Measurements from ENCODE around the gene FRMD4B. TPM values are rescaled to one million over a fixed set of nuclear protein-coding genes. Genes with fewer than 3 reads are reported as not detected.
A peak's percentile ranks its signal among the peaks of the same experiment; 100 is the strongest.

Gene FRMD4B
- total and polyA plus RNA-seq, 9 donors: 4.2 to 42.0 (median 16.3) TPM

- TF ChIP-seq EP300 (IDR thresholded peaks at IDR 0.05): no peak
- no peak for TF ChIP-seq POLR2A (IDR thresholded peaks at IDR 0.05)
- no peak for TF ChIP-seq CTCF (IDR thresholded peaks at IDR 0.05)
- DNase-seq: no peak
- WGBS, 3 donors: 95 to 97% (median 96%) methylated on average over 4 of the region's 4 CpGs
- Histone ChIP-seq H3K4me3 (no peak overlapping the region), H3K4me1 (ENCODE audit: insufficient read depth) (no peaks in the 10 kb centered on the region), H3K36me3 (no peaks in the 10 kb centered on the region), H3K9me3 (no peaks in the 10 kb centered on the region), H3K27me3 (no peaks in the 10 kb centered on the region), H3K27ac (no peak overlapping the region)
- intact Hi-C loops (cut with DNase I): loop anchor here in 3 of 4 donors (10.0 kb wide), 3 partner anchors 139 to 259 kb away; no protein-coding TSS in a partner anchor
Observed at GRCh38 chr3:69165744-69166143, 220.1 kb downstream of the FRMD4B start.

- intact Hi-C loops (cut with DNase I): loop anchor here (5.0 to 10.0 kb wide), 6 partner anchors 141 to 508 kb away; no protein-coding TSS in a partner anchor
Observed at GRCh38 chr3:69164296-69164695, 221.6 kb downstream of the FRMD4B start.

DNA sequence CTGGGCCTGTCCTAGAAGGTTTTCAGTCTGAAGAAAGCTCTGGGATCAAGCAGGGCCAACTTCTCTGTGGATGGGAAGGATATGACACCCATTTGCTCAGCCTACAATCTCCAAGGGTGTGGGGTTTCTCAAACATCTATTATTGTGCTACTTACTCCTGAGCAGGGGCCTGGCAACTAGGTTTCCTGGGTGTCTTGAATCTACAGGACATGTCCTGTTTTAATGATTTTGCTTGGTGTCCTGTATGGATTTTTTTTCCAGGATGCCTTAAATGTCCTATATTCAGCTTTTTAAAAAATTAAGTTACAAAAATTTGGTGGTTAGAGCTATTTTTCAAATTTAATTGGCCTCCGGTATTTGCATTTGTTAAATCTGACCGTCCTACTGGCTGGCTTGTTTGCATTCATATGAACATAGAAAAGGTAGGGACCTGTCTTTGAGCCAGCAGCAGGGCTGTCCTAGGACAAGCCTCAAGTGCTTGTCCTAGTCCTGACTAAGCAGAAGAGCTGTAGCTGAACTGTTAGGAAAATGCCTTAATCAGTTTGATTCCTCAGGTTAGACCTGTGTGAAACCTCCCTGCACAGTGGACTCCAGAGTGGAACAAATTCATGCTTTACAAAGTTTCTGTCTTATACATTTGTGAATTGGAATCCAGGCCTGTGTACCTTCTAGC is 223.4 kb downstream of the FRMD4B start:
- DNase-seq: no peak
- WGBS, 3 donors: 88 to 91% (median 89%) methylated on average over 2 of the region's 2 CpGs
- no peak overlapping the region for H3K27ac ChIP-seq
- no peaks in the 10 kb centered on the region for H3K27me3 ChIP-seq
- no peak overlapping the region for H3K4me3 ChIP-seq
- no peaks in the 10 kb centered on the region for H3K9me3 ChIP-seq
- no peak for TF ChIP-seq CTCF (IDR thresholded peaks at IDR 0.05)
- TF ChIP-seq POLR2A (IDR thresholded peaks at IDR 0.05): no peak
- no peak for TF ChIP-seq EP300 (IDR thresholded peaks at IDR 0.05)
- intact Hi-C loops (cut with DNase I): loop anchor here (5.0 to 10.0 kb wide), 6 partner anchors 142 to 510 kb away; no protein-coding TSS in a partner anchor
- H3K36me3 ChIP-seq: no peaks in the 10 kb centered on the region
- no peaks in the 10 kb centered on the region for H3K4me1 ChIP-seq (ENCODE audit: insufficient read depth)

More at GRCh38 chr3:69164296-69164695, 221.6 kb downstream of the FRMD4B start:
- Histone ChIP-seq H3K27me3 (no peaks in the 10 kb centered on the region), H3K27ac (no peak overlapping the region), H3K4me1 (ENCODE audit: insufficient read depth) (no peaks in the 10 kb centered on the region), H3K9me3 (no peaks in the 10 kb centered on the region), H3K4me3 (no peak overlapping the region), H3K36me3 (no peaks in the 10 kb centered on the region)
- no peak for DNase-seq
- no peak for TF ChIP-seq POLR2A (IDR thresholded peaks at IDR 0.05)
- TF ChIP-seq EP300 (IDR thresholded peaks at IDR 0.05): no peak
- TF ChIP-seq CTCF (IDR thresholded peaks at IDR 0.05): no peak

DNA sequence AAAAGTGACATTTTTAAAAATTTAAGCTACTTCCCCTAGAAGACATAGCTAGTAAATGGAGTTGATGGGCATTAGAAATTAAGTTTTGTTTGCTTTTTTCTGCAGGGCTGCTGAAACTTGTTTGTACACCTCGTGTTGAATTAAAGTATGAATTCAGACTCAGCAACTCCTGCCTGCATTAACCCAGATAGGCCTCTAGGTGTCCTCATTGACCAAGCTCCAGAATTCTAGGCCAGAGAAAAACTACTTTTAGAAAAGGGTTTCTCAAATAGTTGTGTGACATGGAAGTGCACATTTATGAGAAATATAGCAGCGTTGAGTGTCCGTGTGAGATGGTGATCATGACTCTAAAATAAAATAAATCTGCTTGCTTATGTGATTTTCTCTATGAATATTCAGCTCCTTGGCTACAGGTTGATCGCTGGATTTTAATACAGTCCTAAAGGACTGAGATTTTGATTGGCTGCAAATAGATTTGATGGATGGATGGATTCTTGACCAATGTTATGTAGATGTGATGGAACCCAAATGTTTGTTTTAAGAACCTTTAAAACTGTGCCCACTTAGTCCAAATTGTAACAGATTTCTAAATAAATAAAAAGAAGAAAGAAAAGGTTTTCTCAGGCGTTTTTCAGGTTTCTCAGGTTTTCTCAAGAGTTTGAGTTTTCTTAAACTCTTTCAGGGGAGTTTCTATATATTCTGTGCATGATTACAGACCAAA is 224.1 kb downstream of the FRMD4B start:
- no peaks in the 10 kb centered on the region for H3K36me3 ChIP-seq
- no peaks in the 10 kb centered on the region for H3K9me3 ChIP-seq
- H3K27ac ChIP-seq: no peak overlapping the region
- peak in 3 of 5 donors; percentile 11 to 46 (median 35) for DNase-seq
- no peaks in the 10 kb centered on the region for H3K4me1 ChIP-seq (ENCODE audit: insufficient read depth)
- WGBS, 3 donors: 37 to 40% (median 39%) methylated on average over 5 of the region's 5 CpGs
- intact Hi-C loops (cut with DNase I): loop anchor here (2.0 to 10.0 kb wide), 7 partner anchors 143 to 511 kb away; no protein-coding TSS in a partner anchor
- H3K27me3 ChIP-seq: no peaks in the 10 kb centered on the region
- no peak overlapping the region for H3K4me3 ChIP-seq
- TF ChIP-seq POLR2A (IDR thresholded peaks at IDR 0.05): no peak
- peak; percentile 71 to 93 (median 88) for TF ChIP-seq CTCF (IDR thresholded peaks at IDR 0.05)

All from ovary (tissue), 9 donors.